Natural killer cell (primary cell): ENCODE results near the gene PGRMC2. TPM values are rescaled to one million over a fixed set of nuclear protein-coding genes. Genes with fewer than 3 reads are reported as not detected.

Experiments used
- ATAC-seq, 3 donors: fragments of 150-1000 bp in 2 of 3; fragments of 200-7000 bp in 1 of 3; cut with Tn5 transposase; 1 replicate in 1 of 3; 2 replicates in 2 of 3; pipeline ENCODE4 v1.10.0; 2021; ENCODE audit warnings: mild to moderate bottlenecking in 2 of 3, moderate library complexity in 2 of 3
- DNase-seq, 2 donors: peaks; one replicate each; pipeline versions ENCODE4 v3.0.0 to v3.0.0-alpha.2; 2013 to 2021; ENCODE audit warnings: mixed read lengths in 1 of 2
- H3K27ac ChIP-seq: one replicate; pipeline ENCODE4 v1.5.1; 2013; ENCODE audit warnings: mild to moderate bottlenecking, low read length
- H3K27me3 ChIP-seq: one replicate; pipeline ENCODE4 v1.6.1; 2013; ENCODE audit warnings: low read length; ENCODE audit not compliant: control insufficient read depth, insufficient read depth
- H3K36me3 ChIP-seq: one replicate; pipeline ENCODE4 v1.6.1; 2013; ENCODE audit warnings: low read length; ENCODE audit not compliant: control insufficient read depth, insufficient read depth
- H3K4me1 ChIP-seq: one replicate; pipeline ENCODE4 v1.6.1; 2013; ENCODE audit warnings: low read length; ENCODE audit not compliant: control insufficient read depth, insufficient read depth
- H3K4me3 ChIP-seq: one replicate; pipeline ENCODE4 v1.5.1; 2013; ENCODE audit warnings: low read length
- H3K9me3 ChIP-seq: one replicate; pipeline ENCODE4 v1.6.1; 2013; ENCODE audit warnings: low read length; ENCODE audit not compliant: control insufficient read depth, insufficient read depth
- H3K27ac Mint-ChIP-seq, 2 donors: one replicate each; pipeline ENCODE4 v1.8.0; 2022; ENCODE audit warnings: mild to moderate bottlenecking in 2 of 2, mixed read lengths in 2 of 2, moderate library complexity in 1 of 2
- H3K27me3 Mint-ChIP-seq, 2 donors: one replicate each; pipeline ENCODE4 v1.8.0; 2022; ENCODE audit warnings: low read depth in 2 of 2, mixed read lengths in 2 of 2
- H3K36me3 Mint-ChIP-seq: one replicate; pipeline ENCODE4 v1.8.0; 2022; ENCODE audit warnings: mixed read lengths
- H3K4me1 Mint-ChIP-seq, 2 donors: one replicate each; pipeline ENCODE4 v1.8.0; 2022; ENCODE audit warnings: mixed read lengths in 2 of 2
- H3K4me3 Mint-ChIP-seq: one replicate; pipeline ENCODE4 v1.8.0; 2022; ENCODE audit warnings: mild to moderate bottlenecking, moderate library complexity, mixed read lengths
- H3K9me3 Mint-ChIP-seq, 2 donors: one replicate each; pipeline ENCODE4 v1.8.0; 2022; ENCODE audit warnings: mixed read lengths in 2 of 2
- CTCF ChIP-seq: fragments of 200-600 bp; IDR thresholded peaks from one replicate; pipeline ENCODE4 v1.8.0; 2022; ENCODE audit warnings: antibody characterized with exemption
- WGBS: methylation state at CpG from one replicate; pipeline ENCODE4 v1.1.7; 2013; ENCODE audit warnings: missing lambda C conversion rate; ENCODE audit not compliant: insufficient coverage; 5-methylcytosine and 5-hydroxymethylcytosine counted together
- intact Hi-C: fragments of 100-400 bp; cut with micrococcal nuclease; formaldehyde crosslinking; loops from one replicate; pipeline ENCODE4 v1.14.2; 2022
- total RNA-seq, 4 donors: library from RNA; stranded (reverse); fragments of 120-200 nt in 1 of 4; gene quantifications; one replicate each; pipeline versions ENCODE4 v1.2.3 to v1.2.4, GENCODE V29; 2013 to 2022

PGRMC2 gene
- total RNA-seq, 3 donors from 2014 or later (not counting 1 experiment from before 2014, with no cell fraction given), result 42.0 to 58.6 (median 53.2) TPM

- Mint-ChIP-seq H3K9me3 (no peaks in the 10 kb centered on the region), H3K4me3 (peak overlapping the region; percentile 93), H3K4me1 (peaks cover 49 to 51% of the 10 kb centered on the region in 2 donors), H3K27me3 (peaks cover 0 to 2% of the 10 kb centered on the region in 2 donors), H3K36me3 (no peaks in the 10 kb centered on the region), H3K27ac (peak overlapping the region in 1 of 2 donors; percentile 85)
- Histone ChIP-seq H3K9me3 (no peaks in the 10 kb centered on the region), H3K36me3 (no peaks in the 10 kb centered on the region), H3K4me1 (peaks cover 16% of the 10 kb centered on the region), H3K4me3 (no peak overlapping the region), H3K27me3 (no peaks in the 10 kb centered on the region), H3K27ac (no peak overlapping the region)
- DNase-seq, result no peak
- no peak for TF ChIP-seq CTCF
- no peak for ATAC-seq
- 89% methylated on average over 18 of the region's 18 CpGs for WGBS
- intact Hi-C loops, result loop anchor here (5.0 kb wide), 3 partner anchors 223 to 577 kb away; partner anchors contain the start of genes LARP1B and PLK4
Measured at GRCh38 chr4:128285085-128285997, 2.3 kb downstream of the PGRMC2 start.

- H3K36me3 ChIP-seq, result no peaks in the 10 kb centered on the region
- intact Hi-C loops, result no loop called here
- no peaks in the 10 kb centered on the region for H3K36me3 Mint-ChIP-seq
- H3K4me1 ChIP-seq, result peaks cover 16% of the 10 kb centered on the region
- H3K27me3 ChIP-seq, result no peaks in the 10 kb centered on the region
- WGBS, result no CpG with 5 or more reads among the region's 1 CpG
- no peaks in the 10 kb centered on the region for H3K9me3 ChIP-seq
- H3K4me3 ChIP-seq, result no peak overlapping the region
- ATAC-seq (no peak), DNase-seq (no peak)
- H3K4me1 Mint-ChIP-seq, result peaks cover 45 to 57% of the 10 kb centered on the region in 2 donors
- H3K27me3 Mint-ChIP-seq, result no peaks in the 10 kb centered on the region
- no peaks in the 10 kb centered on the region for H3K9me3 Mint-ChIP-seq
- no peak for TF ChIP-seq CTCF
- no peak overlapping the region for H3K4me3 Mint-ChIP-seq
- H3K27ac Mint-ChIP-seq, result no peak overlapping the region
- H3K27ac ChIP-seq, result no peak overlapping the region
Measured at GRCh38 chr4:128284317-128284716, 3.3 kb downstream of the PGRMC2 start.

- H3K4me1 Mint-ChIP-seq, result peaks cover 36 to 50% of the 10 kb centered on the region in 2 donors
- intact Hi-C loops, result no loop called here
Measured at GRCh38 chr4:128283071-128283470, 4.5 kb downstream of the PGRMC2 start.

More at GRCh38 chr4:128283071-128283470, 4.5 kb downstream of the PGRMC2 start:
- Histone ChIP-seq H3K27ac (no peak overlapping the region), H3K36me3 (no peaks in the 10 kb centered on the region), H3K9me3 (no peaks in the 10 kb centered on the region), H3K4me1 (peaks cover 8% of the 10 kb centered on the region), H3K27me3 (no peaks in the 10 kb centered on the region), H3K4me3 (no peak overlapping the region)
- Mint-ChIP-seq H3K36me3 (no peaks in the 10 kb centered on the region), H3K4me3 (no peak overlapping the region), H3K27me3 (no peaks in the 10 kb centered on the region), H3K9me3 (no peaks in the 10 kb centered on the region), H3K27ac (no peak overlapping the region)
- ATAC-seq (no peak), DNase-seq (no peak)
- 100% methylated on average over 1 of the region's 2 CpGs for WGBS
- TF ChIP-seq CTCF, result no peak
